ENCODE data around the gene SLCO1A2.

DNA sequence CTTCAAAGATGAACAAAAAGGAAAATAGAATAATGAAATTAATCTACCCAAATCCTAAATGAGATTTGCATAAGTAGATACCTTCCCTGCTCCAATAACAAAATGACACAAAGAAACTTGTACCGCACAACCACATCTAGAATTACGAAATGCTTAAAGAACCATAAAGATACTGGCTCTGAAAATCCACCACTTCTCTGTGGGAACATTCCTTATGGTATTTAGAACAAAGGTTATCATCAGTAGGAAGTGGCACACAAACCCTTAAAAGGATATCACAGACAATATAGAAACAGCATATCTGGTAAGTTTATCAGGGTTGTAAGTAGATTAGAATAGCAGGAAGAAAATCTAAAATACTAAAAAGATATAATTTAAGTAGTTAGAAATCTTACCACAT lies 49.5 kb upstream of the SLCO1A2 start:
- no peak for TF ChIP-seq POLR2A (IDR thresholded peaks at IDR 0.05)
- TF ChIP-seq, protein P1, sequence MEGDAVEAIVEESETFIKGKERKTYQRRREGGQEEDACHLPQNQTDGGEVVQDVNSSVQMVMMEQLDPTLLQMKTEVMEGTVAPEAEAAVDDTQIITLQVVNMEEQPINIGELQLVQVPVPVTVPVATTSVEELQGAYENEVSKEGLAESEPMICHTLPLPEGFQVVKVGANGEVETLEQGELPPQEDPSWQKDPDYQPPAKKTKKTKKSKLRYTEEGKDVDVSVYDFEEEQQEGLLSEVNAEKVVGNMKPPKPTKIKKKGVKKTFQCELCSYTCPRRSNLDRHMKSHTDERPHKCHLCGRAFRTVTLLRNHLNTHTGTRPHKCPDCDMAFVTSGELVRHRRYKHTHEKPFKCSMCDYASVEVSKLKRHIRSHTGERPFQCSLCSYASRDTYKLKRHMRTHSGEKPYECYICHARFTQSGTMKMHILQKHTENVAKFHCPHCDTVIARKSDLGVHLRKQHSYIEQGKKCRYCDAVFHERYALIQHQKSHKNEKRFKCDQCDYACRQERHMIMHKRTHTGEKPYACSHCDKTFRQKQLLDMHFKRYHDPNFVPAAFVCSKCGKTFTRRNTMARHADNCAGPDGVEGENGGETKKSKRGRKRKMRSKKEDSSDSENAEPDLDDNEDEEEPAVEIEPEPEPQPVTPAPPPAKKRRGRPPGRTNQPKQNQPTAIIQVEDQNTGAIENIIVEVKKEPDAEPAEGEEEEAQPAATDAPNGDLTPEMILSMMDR (IDR thresholded peaks at IDR 0.05) = no peak
